Measurements from ENCODE around the gene GAA. TPM values are rescaled to one million over a fixed set of nuclear protein-coding genes. Genes with fewer than 3 reads are reported as not detected.

Gene GAA
- total and polyA plus RNA-seq, 10 of the 15 experiments (the other 5 are each of a cell fraction or from before 2014, with no cell fraction given): 0.18 to 10.5 (median 4.1) TPM

DNA sequence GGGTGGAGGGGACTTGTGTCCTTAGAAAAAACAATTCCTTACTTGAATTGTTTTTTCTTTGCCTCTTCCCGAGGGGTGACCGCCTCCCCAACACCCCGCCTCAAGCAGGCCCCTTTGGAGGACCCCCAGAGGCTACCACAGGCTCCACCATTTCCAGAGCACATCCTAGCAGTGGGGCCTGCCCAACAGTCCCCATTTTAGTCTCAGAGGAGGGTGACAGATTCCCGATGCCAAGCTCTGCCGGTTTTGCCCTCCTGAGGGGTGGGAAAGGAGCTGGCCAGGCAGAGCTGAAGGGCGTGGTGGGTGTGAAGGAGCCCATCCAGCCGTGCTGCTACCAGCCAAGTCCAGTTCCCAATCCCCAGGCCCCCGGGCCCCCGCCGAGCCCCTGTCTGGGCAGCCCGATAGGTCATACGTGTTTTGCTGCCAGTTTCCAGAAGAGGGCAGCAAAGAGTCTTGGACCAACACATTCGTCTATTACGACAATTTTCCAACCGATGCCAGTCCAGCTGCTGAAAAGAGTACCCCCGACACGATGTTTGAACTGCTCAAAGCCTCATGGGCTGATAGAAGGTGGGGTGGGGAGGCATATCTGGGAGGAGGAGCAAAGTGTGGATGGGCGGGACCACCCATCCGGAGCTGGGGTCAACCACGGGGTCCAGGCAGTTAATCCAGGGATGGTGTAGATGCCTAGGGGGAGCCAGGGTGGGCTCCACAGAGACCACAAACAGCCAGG lies 18.8 kb upstream of the GAA start:
- H3K36me3 ChIP-seq (ENCODE audit: control insufficient read depth in 2 of 2, insufficient read depth in 2 of 2, low read length in 1 of 2): no peaks in the 10 kb centered on the region
- WGBS (ENCODE audit: insufficient coverage, insufficient replicate concordance, low lambda C conversion rate, missing lambda C conversion rate): 20% methylated on average over 20 of the region's 20 CpGs
- no peaks in the 10 kb centered on the region for H3K79me2 ChIP-seq (ENCODE audit: control insufficient read depth, insufficient read depth, low read length)
- peak; percentile 52 for FAIRE-seq
- H3K4me3 ChIP-seq: no peak overlapping the region
- ChIA-PET POLR2A (no interaction called here), CTCF (interaction anchor here (0.6 to 3.1 kb wide), 8 partner anchors 11 to 73 kb away, joined by 3 to 9 read pairs (median 3); partner anchors contain the start of gene GAA), RAD21 (ENCODE audit: unreplicated experiment) (interaction anchor here (1.6 kb wide), 1 partner anchor 113 kb away, joined by 3 read pairs; no protein-coding TSS in a partner anchor), SMC1A (ENCODE audit: uncharacterized antibody, unreplicated experiment) (no interaction called here)
- no peaks in the 10 kb centered on the region for H3K9me3 ChIP-seq (replicated peaks; ENCODE audit: control insufficient read depth, insufficient read depth, low read length)
- no peaks in the 10 kb centered on the region for H3K4me1 ChIP-seq (ENCODE audit: control insufficient read depth, insufficient read depth, low read length)
- peak; percentile 63 for ATAC-seq
- H3K4me2 ChIP-seq (ENCODE audit: control insufficient read depth, insufficient read depth): no peak overlapping the region
- H3K27me3 ChIP-seq (replicated peaks in 1 of 2; ENCODE audit: control insufficient read depth in 2 of 2, insufficient read depth in 2 of 2, low read length in 1 of 2): no peaks in the 10 kb centered on the region; a peak in 1 of 4 replicates
- H3K27ac ChIP-seq (ENCODE audit: control insufficient read depth, insufficient read depth): no peak overlapping the region
- H2AFZ ChIP-seq (ENCODE audit: control insufficient read depth, low read depth, low read length): no peak overlapping the region
- in situ Hi-C loops (cut with MboI): no loop called here
- H4K20me1 ChIP-seq (ENCODE audit: control insufficient read depth, insufficient read depth): 0 out of 2 replicates have a peak, but pooled peaks cover 2% of the 10 kb centered on the region
- intact Hi-C loops (cut with micrococcal nuclease; ENCODE audit: unreplicated experiment): no loop called here
- no peak overlapping the region for H3K9ac ChIP-seq (ENCODE audit: control insufficient read depth, insufficient read depth, low read length)
- no peak for DNase-seq (ENCODE audit: low read depth, low spot score)
- no TSS peak for BruUV-seq (replicated peaks)
- TF ChIP-seq KAT2A (conservative IDR thresholded peaks at IDR 0.05; ENCODE audit: control insufficient read depth, low read depth, low read length) (no peak), USF2 (IDR thresholded peaks at IDR 0.05; ENCODE audit: borderline replicate concordance, low read depth, low read length) (no peak), NRF1 (conservative IDR thresholded peaks at IDR 0.05; ENCODE audit: low read depth, low read length) (no peak), ETV6 (conservative IDR thresholded peaks at IDR 0.05 in 1 of 2, IDR thresholded peaks at IDR 0.05 in 1 of 2; ENCODE audit: borderline replicate concordance in 1 of 2, low read depth in 1 of 2) (no peak), BRCA1 (IDR thresholded peaks at IDR 0.05; ENCODE audit: low read depth, low read length) (no peak), ZNF217 (IDR thresholded peaks at IDR 0.05) (no peak), NR2F1 (conservative IDR thresholded peaks at IDR 0.05) (no peak), ZBED1 (IDR thresholded peaks at IDR 0.05; ENCODE audit: borderline replicate concordance) (no peak), ZBTB33 (IDR thresholded peaks at IDR 0.05) (no peak), SMC3 (IDR thresholded peaks at IDR 0.05; ENCODE audit: borderline replicate concordance, low read length) (peak; percentile 40), EZH2 (IDR thresholded peaks at IDR 0.05; ENCODE audit: borderline replicate concordance, control insufficient read depth, low read depth, low read length) (no peak)
- TF ChIP-seq, protein P1, sequence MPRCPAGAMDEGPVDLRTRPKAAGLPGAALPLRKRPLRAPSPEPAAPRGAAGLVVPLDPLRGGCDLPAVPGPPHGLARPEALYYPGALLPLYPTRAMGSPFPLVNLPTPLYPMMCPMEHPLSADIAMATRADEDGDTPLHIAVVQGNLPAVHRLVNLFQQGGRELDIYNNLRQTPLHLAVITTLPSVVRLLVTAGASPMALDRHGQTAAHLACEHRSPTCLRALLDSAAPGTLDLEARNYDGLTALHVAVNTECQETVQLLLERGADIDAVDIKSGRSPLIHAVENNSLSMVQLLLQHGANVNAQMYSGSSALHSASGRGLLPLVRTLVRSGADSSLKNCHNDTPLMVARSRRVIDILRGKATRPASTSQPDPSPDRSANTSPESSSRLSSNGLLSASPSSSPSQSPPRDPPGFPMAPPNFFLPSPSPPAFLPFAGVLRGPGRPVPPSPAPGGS (IDR thresholded peaks at IDR 0.05; ENCODE audit: borderline replicate concordance, insufficient read depth, low read depth, low read length, poor library complexity, severe bottlenecking): no peak
- TF ChIP-seq, protein P2, sequence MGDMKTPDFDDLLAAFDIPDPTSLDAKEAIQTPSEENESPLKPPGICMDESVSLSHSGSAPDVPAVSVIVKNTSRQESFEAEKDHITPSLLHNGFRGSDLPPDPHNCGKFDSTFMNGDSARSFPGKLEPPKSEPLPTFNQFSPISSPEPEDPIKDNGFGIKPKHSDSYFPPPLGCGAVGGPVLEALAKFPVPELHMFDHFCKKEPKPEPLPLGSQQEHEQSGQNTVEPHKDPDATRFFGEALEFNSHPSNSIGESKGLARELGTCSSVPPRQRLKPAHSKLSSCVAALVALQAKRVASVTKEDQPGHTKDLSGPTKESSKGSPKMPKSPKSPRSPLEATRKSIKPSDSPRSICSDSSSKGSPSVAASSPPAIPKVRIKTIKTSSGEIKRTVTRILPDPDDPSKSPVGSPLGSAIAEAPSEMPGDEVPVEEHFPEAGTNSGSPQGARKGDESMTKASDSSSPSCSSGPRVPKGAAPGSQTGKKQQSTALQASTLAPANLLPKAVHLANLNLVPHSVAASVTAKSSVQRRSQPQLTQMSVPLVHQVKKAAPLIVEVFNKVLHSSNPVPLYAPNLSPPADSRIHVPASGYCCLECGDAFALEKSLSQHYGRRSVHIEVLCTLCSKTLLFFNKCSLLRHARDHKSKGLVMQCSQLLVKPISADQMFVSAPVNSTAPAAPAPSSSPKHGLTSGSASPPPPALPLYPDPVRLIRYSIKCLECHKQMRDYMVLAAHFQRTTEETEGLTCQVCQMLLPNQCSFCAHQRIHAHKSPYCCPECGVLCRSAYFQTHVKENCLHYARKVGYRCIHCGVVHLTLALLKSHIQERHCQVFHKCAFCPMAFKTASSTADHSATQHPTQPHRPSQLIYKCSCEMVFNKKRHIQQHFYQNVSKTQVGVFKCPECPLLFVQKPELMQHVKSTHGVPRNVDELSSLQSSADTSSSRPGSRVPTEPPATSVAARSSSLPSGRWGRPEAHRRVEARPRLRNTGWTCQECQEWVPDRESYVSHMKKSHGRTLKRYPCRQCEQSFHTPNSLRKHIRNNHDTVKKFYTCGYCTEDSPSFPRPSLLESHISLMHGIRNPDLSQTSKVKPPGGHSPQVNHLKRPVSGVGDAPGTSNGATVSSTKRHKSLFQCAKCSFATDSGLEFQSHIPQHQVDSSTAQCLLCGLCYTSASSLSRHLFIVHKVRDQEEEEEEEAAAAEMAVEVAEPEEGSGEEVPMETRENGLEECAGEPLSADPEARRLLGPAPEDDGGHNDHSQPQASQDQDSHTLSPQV (IDR thresholded peaks at IDR 0.05): no peak

Data from GM12878 (cell line).